Stimulated activated CD4-positive, alpha-beta T cell treated with anti-CD3 and anti-CD28 coated beads, Interleukin-12 subunit alpha, Interleukin-12 subunit beta, amount 100 ng/mL, for 24 hours (primary cell): ENCODE measurements around the gene SORBS2.

Experiments
- DNase-seq, 2 experiments: peaks; one replicate each; pipeline ENCODE4 v3.0.0-alpha.2; 2020; ENCODE audit warnings: low read depth in 2 of 2

SORBS2 gene

GRCh38 chr4:185590982-185591381, 221.0 kb downstream of the SORBS2 start:
- no peak for DNase-seq

DNA sequence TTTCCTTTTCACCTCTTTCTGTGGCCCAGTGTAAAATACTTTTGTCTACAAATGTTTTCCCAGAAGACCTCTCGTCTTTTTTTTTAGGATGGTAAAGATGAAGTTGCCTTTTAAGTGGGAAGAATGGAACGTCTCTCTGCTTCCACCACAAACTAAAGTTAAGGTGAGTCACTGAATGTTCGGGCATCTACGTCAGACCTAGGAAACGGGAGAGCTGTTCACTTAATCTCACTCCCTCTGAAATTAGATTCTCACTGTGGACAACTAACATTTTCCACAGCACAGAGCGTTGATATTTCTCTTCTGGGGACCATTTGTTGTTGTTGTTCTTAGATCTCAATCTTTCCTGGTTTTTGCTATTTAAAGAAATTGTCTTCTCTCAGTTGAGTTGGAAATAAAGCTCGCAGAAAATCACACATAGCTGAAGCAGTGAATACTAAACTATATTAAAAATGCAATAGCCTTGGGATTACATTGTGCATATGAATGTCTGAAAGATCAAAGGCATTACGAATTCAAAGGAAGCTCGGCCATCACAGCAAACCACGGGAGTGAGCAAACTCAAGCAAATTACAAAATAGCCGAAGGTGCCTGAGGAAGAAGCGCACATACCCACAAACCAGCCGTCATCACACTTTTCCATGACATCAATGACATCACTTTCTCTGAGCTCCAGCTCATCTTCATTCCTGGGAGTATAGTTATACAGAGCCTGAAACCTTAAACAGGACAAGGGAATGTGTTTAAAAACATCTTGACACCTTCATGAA, 222.7 kb downstream of the SORBS2 start:
- DNase-seq = no peak

- peak; percentile 49 to 67 for DNase-seq
Observed at GRCh38 chr4:185587427-185588161, 224.4 kb downstream of the SORBS2 start.

- DNase-seq = no peak
Observed at GRCh38 chr4:185587030-185587426, 225.0 kb downstream of the SORBS2 start.

GRCh38 chr4:185585211-185585610, 226.8 kb downstream of the SORBS2 start:
- DNase-seq = no peak

- no peak for DNase-seq
Observed at GRCh38 chr4:185583813-185584212, 228.2 kb downstream of the SORBS2 start.

GRCh38 chr4:185582651-185583400, 229.2 kb downstream of the SORBS2 start:
- no peak for DNase-seq

DNA sequence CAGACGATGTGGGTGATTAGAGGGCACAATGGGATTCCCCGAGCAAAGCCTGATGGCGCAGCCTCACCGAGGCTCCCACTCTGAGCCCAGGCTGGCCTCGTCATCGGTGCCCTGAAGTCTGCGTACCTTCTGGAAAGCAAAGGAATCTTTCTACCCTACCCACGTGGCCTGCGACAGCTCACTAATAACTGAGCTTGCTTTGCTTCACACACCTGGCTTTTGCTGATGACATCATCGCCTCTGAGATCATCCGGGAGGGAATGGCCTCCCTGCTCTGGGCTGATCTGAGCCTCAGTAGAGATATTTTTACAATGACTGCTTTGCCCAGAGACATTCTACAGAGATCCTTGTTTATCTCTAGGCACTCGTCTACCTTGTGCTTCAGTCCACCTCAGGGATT, 231.3 kb downstream of the SORBS2 start:
- DNase-seq = no peak

- DNase-seq = no peak
Observed at GRCh38 chr4:185578284-185578683, 233.7 kb downstream of the SORBS2 start.

DNA sequence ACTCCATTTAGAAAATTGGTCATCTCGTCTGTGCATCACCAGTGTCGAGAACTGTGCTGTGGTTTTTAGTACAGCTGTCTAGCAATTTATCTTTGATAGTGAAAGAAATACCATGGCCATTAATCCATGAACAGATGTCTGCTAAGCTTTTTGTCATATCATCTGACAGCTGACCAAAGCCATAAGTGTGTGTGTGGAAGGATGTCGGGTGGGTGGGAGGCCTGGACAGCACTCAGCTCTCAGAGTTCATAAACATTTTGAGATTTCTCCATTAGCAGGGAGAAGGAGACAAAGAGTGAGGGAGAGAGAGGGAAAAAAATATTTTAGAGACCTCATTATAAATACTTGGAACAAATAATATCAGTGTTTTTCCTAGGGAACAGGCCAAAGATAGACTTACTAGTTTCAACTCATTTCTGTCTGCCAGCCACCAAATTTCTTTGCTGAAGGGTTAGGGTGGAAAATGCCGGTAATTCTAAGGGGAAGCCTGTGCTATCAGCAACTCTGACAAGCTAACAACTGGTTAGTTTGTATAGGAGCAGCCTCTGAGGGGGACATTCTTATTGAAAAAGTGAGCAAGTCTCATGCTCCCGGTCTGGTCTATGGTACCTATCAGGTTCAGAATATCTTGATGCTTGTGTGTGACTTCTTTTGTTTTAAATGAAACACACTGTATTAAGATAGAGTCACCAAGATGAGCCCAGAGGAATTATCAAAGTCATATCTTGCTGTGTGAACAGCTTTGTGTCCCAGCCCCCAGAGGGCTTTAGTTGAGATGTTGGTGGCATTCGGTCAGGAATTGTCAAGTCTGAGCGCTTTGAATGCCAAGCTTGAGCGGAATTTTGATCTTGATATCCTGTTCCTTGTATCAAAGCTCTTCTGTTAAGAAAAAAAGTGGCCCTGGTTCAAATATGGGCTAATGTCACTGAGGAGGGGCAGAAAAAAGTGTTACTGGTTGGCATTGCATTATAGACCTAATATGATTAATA, 234.7 kb downstream of the SORBS2 start:
- DNase-seq = no peak

- no peak for DNase-seq
Observed at GRCh38 chr4:185576314-185576961, 235.6 kb downstream of the SORBS2 start.

- no peak for DNase-seq
Observed at GRCh38 chr4:185573651-185574199, 238.3 kb downstream of the SORBS2 start.

- DNase-seq = no peak
Observed at GRCh38 chr4:185570727-185571126, 241.3 kb downstream of the SORBS2 start.

GRCh38 chr4:185567381-185568376, 244.3 kb downstream of the SORBS2 start:
- no peak for DNase-seq

GRCh38 chr4:185566972-185567371, 245.0 kb downstream of the SORBS2 start:
- no peak for DNase-seq

GRCh38 chr4:185566425-185566824, 245.6 kb downstream of the SORBS2 start:
- DNase-seq = no peak

GRCh38 chr4:185565696-185566095, 246.3 kb downstream of the SORBS2 start:
- no peak for DNase-seq

DNA sequence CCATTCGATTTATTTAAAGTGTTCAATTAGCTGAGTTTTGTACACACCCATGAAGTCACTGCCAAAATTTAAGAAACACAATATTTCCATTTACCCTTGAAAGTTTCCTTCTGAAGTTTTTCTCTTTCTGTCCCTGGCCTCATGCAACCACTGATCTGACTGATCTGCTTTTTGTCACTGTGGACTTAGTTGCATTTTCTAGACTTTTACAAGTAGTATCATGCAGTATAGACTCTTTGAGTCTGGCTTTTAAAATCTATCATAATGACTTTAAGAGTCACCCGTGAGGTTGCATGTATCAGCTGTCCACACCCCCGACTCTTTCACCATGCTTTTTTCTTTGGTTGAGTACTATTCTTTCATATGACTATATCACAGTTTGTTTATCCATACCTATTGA, 247.6 kb downstream of the SORBS2 start:
- no peak for DNase-seq

- no peak for DNase-seq
Observed at GRCh38 chr4:185562531-185562930, 249.5 kb downstream of the SORBS2 start.
